Smooth muscle cell (in vitro differentiated cells): ENCODE results near the gene ARL14EPL. TPM values are rescaled to one million over a fixed set of nuclear protein-coding genes. Genes with fewer than 3 reads are reported as not detected.

Source experiments
- DNase-seq: peaks from one replicate; lab custom pipeline; 2025; ENCODE audit not compliant: unreplicated experiment; lab: John Stamatoyannopoulos, UW
- H2AFZ ChIP-seq: fragments of 200-600 bp; sonication (generic); 2 replicates; pipeline ENCODE4 v1.6.0; 2016; ENCODE audit warnings: antibody characterized with exemption, low read depth, mild to moderate bottlenecking
- H3F3A ChIP-seq: fragments of 200-600 bp; sonication (generic); 2 replicates; pipeline ENCODE4 v1.6.0; 2017; ENCODE audit warnings: antibody characterized with exemption, low read depth
- H3K27ac ChIP-seq: fragments of 200-600 bp; sonication (generic); 2 replicates; pipeline ENCODE4 v1.5.1; 2016; ENCODE audit warnings: low read depth, mild to moderate bottlenecking
- H3K27me3 ChIP-seq: fragments of 200-600 bp; sonication (generic); 2 replicates; pipeline ENCODE4 v1.6.1; 2016; ENCODE audit warnings: low read depth, mild to moderate bottlenecking
- H3K36me3 ChIP-seq: fragments of 200-600 bp; sonication (generic); 2 replicates; pipeline ENCODE4 v1.5.1; 2016; ENCODE audit warnings: low read depth
- H3K4me1 ChIP-seq: fragments of 200-600 bp; sonication (generic); 2 replicates; pipeline ENCODE4 v1.5.1; 2016; ENCODE audit warnings: low read depth
- H3K4me2 ChIP-seq: fragments of 200-600 bp; sonication (generic); 2 replicates; pipeline ENCODE4 v1.6.0; 2016; ENCODE audit warnings: mild to moderate bottlenecking
- H3K4me3 ChIP-seq: fragments of 200-600 bp; sonication (generic); 2 replicates; pipeline ENCODE4 v1.5.1; 2016; ENCODE audit warnings: mild to moderate bottlenecking
- H3K79me2 ChIP-seq: fragments of 200-600 bp; sonication (generic); 2 replicates; pipeline ENCODE4 v1.6.0; 2016; ENCODE audit warnings: low read depth, mild to moderate bottlenecking
- H3K9ac ChIP-seq: fragments of 200-600 bp; sonication (generic); 2 replicates; pipeline ENCODE4 v1.6.0; 2016; ENCODE audit warnings: low read depth
- H3K9me3 ChIP-seq: fragments of 200-600 bp; sonication (generic); replicated peaks from 2 replicates; pipeline ENCODE4 v1.5.1; 2016; ENCODE audit warnings: low read depth
- H4K20me1 ChIP-seq: fragments of 200-600 bp; sonication (generic); 2 replicates; pipeline ENCODE4 v1.6.0; 2016; ENCODE audit warnings: low read depth
- WGBS: methylation state at CpG from one replicate; pipeline ENCODE4 v1.1.7; 2016; ENCODE audit warnings: low lambda C conversion rate; 5-methylcytosine and 5-hydroxymethylcytosine counted together
- polyA plus RNA-seq: library from polyadenylated mRNA; unstranded; fragments of >200 nt; fragmentation: Nextera tagmentation; extraction: Ambion mirVana; gene quantifications from 2 replicates; pipeline ENCODE4 v1.2.1, GENCODE V29; 2016
- total RNA-seq: library from RNA; depleted of rRNA; stranded (reverse); fragments of >200 nt; gene quantifications from 2 replicates; pipeline ENCODE4 v1.2.3, GENCODE V29; 2014
- TF ChIP-seq, protein P1 (sequence below): fragments of 200-600 bp; sonication (generic); IDR thresholded peaks from 2 replicates; pipeline ENCODE4 v1.5.1; 2017; ENCODE audit warnings: borderline replicate concordance, mild to moderate bottlenecking, antibody characterized with exemption; ENCODE audit not compliant: insufficient read depth, poor library complexity, severe bottlenecking

ARL14EPL gene
- total and polyA plus RNA-seq, 2 experiments from 2014 or later = not detected

- Histone ChIP-seq H3F3A (no peaks in the 10 kb centered on the region), H3K9me3 (no peaks in the 10 kb centered on the region), H4K20me1 (no peaks in the 10 kb centered on the region), H2AFZ (no peak overlapping the region), H3K36me3 (no peaks in the 10 kb centered on the region), H3K4me1 (no peaks in the 10 kb centered on the region), H3K4me2 (no peak overlapping the region), H3K79me2 (no peaks in the 10 kb centered on the region), H3K9ac (no peak overlapping the region), H3K27ac (no peak overlapping the region), H3K27me3 (peaks cover 4% of the 10 kb centered on the region), H3K4me3 (no peak overlapping the region)
- TF ChIP-seq, protein P1, sequence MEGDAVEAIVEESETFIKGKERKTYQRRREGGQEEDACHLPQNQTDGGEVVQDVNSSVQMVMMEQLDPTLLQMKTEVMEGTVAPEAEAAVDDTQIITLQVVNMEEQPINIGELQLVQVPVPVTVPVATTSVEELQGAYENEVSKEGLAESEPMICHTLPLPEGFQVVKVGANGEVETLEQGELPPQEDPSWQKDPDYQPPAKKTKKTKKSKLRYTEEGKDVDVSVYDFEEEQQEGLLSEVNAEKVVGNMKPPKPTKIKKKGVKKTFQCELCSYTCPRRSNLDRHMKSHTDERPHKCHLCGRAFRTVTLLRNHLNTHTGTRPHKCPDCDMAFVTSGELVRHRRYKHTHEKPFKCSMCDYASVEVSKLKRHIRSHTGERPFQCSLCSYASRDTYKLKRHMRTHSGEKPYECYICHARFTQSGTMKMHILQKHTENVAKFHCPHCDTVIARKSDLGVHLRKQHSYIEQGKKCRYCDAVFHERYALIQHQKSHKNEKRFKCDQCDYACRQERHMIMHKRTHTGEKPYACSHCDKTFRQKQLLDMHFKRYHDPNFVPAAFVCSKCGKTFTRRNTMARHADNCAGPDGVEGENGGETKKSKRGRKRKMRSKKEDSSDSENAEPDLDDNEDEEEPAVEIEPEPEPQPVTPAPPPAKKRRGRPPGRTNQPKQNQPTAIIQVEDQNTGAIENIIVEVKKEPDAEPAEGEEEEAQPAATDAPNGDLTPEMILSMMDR = no peak
- no peak for DNase-seq
- 95% methylated on average over 2 of the region's 2 CpGs for WGBS
These were observed 44.3 kb upstream of the ARL14EPL start for GRCh38 chr5:115988002-115988401.

DNA sequence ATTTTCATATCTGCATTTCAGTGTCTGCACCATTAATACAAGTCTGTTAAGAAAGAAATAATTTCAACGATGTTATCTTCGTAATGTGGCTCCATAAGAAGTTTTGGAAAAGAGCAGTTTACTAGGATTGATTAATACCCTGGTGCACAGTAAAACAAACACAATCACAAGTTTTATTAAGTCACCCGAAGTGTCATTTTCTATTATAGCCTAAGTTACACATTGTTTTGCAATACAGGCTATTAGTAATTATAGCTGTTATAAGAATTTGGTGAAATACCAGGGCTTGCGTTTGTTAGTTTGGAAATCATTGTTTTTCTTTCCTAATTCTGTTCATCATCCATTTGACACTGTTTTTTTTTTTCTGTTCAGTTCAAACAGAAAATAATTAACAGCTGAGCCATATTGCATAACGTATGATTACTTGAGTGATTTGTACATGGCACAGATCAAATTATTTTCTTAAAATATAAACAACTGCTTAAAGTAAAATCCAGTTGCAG, 39.4 kb upstream of the ARL14EPL start:
- Histone ChIP-seq H3K9me3 (no peaks in the 10 kb centered on the region), H3K36me3 (no peaks in the 10 kb centered on the region), H3K4me2 (no peak overlapping the region), H3K4me1 (no peaks in the 10 kb centered on the region), H3K79me2 (no peaks in the 10 kb centered on the region), H3F3A (no peaks in the 10 kb centered on the region), H4K20me1 (no peaks in the 10 kb centered on the region), H3K4me3 (no peak overlapping the region), H3K27me3 (peaks cover 9% of the 10 kb centered on the region), H2AFZ (no peak overlapping the region), H3K27ac (no peak overlapping the region), H3K9ac (no peak overlapping the region)
- DNase-seq = no peak
- TF ChIP-seq, protein P1 = no peak
- 88% methylated on average over 5 of the region's 5 CpGs for WGBS

- H3F3A ChIP-seq = no peaks in the 10 kb centered on the region
- H3K9me3 ChIP-seq = no peaks in the 10 kb centered on the region
- no peaks in the 10 kb centered on the region for H3K79me2 ChIP-seq
- H3K27me3 ChIP-seq = peaks cover 9% of the 10 kb centered on the region
- H3K4me3 ChIP-seq = no peak overlapping the region
- TF ChIP-seq, protein P1 = no peak
- no peak overlapping the region for H3K4me2 ChIP-seq
- 94% methylated on average over 6 of the region's 6 CpGs for WGBS
- DNase-seq = no peak
- no peaks in the 10 kb centered on the region for H4K20me1 ChIP-seq
- no peak overlapping the region for H2AFZ ChIP-seq
- H3K9ac ChIP-seq = no peak overlapping the region
- H3K4me1 ChIP-seq = no peaks in the 10 kb centered on the region
- no peak overlapping the region for H3K27ac ChIP-seq
- no peaks in the 10 kb centered on the region for H3K36me3 ChIP-seq
These were observed 36.9 kb upstream of the ARL14EPL start for GRCh38 chr5:115995351-115995750.
